Activated CD8-positive, alpha-beta T cell treated with anti-CD3 and anti-CD28 coated beads, Interleukin-2, amount 10 ng/mL, durations not matched to agents 7 days and 5 days (primary cell): Measurements from ENCODE around the gene SPP2. TPM values are rescaled to one million over a fixed set of nuclear protein-coding genes. Genes with fewer than 3 reads are reported as not detected.

Source experiments
- total RNA-seq, 2 experiments: library from RNA; stranded (reverse); gene quantifications; one replicate each; pipeline ENCODE4 v1.2.3, GENCODE V29; 2021

The SPP2 gene
- total RNA-seq, 2 experiments from 2014 or later, result not detected

Other genes with a start within 250 kb of the SPP2 start
- 100 to 1,000 TPM; 128 to 135 TPM for gene HJURP, start 196.2 kb upstream of the SPP2 start, total RNA-seq
- gene TRPM8, start 133.3 kb upstream of the SPP2 start, total RNA-seq, result not detected